ENCODE measurements around the gene EREG.

Gene EREG

DNA sequence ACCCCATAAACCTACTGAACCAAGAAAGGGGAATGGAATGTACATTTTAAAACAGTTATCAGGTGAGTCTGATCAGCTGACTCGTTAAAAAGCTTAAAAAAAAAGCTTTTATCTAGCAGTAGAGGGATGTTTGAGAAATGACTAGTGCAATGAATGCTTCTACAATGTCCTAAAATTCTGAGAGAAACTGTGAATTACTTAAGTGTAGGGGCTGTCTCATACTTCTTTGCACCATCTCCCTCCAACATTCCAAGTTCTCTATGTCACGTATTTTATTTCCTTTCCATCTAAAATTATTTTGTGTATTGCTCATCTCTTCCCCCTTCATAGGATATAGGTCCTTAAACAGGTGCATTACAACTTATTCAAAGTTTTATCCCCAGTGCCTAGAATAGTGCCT lies 68.1 kb downstream of the EREG start:
- DNase-seq, result peak; percentile 64

- DNase-seq, result peak; percentile 13
Observed at GRCh38 chr4:74433541-74434172, 68.7 kb downstream of the EREG start.

DNA sequence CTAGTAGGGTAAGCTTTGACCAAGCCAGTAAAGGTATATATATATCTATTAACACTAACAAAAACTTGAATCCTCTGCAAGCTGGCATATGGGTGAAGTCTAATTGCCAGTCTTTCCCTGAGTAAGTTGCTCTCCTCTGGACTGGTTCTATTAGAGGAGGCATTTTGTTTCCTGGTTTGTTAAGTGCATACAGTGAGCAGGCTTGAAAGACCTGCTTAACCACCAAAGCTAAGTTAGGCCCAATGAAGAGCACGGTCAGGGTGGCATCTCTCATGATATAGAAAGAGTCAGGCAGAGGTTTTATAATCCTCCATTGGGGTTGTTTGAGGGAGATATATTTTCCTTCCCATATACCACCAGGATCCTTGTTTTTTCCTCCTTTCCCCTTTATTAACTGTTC lies 70.4 kb downstream of the EREG start:
- DNase-seq, result no peak

GRCh38 chr4:74437866-74438265 lies 72.9 kb downstream of the EREG start:
- DNase-seq, result no peak
